Ovary (tissue), 9 donors: ENCODE results near the gene ADRM1. TPM values are rescaled to one million over a fixed set of nuclear protein-coding genes. Genes with fewer than 3 reads are reported as not detected.
A peak's percentile ranks its signal among the peaks of the same experiment; 100 is the strongest.

Experiments used
- DNase-seq, 5 donors: peaks; one replicate each; pipeline ENCODE4 v3.0.0-alpha.2; 2019 to 2020
- H3K27ac ChIP-seq, 2 donors: fragments of 200-600 bp; one replicate each; pipeline versions ENCODE4 v1.5.1 to v1.8.0; 2019 to 2022
- H3K27me3 ChIP-seq: fragments of 200-600 bp; one replicate; pipeline ENCODE4 v1.8.0; 2022
- H3K36me3 ChIP-seq: fragments of 200-600 bp; sonication (generic); one replicate; pipeline ENCODE4 v1.5.1; 2019
- H3K4me1 ChIP-seq: one replicate; pipeline ENCODE4 v1.8.1; 2013; ENCODE audit warnings: mild to moderate bottlenecking, moderate library complexity; ENCODE audit not compliant: insufficient read depth
- H3K4me3 ChIP-seq: fragments of 200-600 bp; sonication (generic); one replicate; pipeline ENCODE4 v1.5.1; 2017
- H3K9me3 ChIP-seq, 2 donors: fragments of 200-600 bp in 1 of 2; sonication (generic) in 1 of 2; one replicate each; pipeline versions ENCODE4 v1.5.1 to v1.8.1; 2013 to 2019; ENCODE audit warnings: mild to moderate bottlenecking in 1 of 2, moderate library complexity in 1 of 2
- EP300 ChIP-seq: sonication (generic); formaldehyde crosslinking; IDR thresholded peaks from one replicate; pipeline ENCODE4 v1.6.1; 2017; ENCODE audit warnings: antibody characterized with exemption
- POLR2A ChIP-seq: fragments of 450-650 bp; IDR thresholded peaks from one replicate; pipeline ENCODE4 v1.6.1; 2017; ENCODE audit warnings: antibody characterized with exemption, mild to moderate bottlenecking, moderate library complexity
- WGBS, 3 donors: extraction: QIAGEN DNeasy Blood & Tissue Kit in 1 of 3; methylation state at CpG; one replicate each; pipeline versions ENCODE4 v1.1.5 to v1.1.7; 2013 to 2017; 5-methylcytosine and 5-hydroxymethylcytosine counted together
- intact Hi-C, 4 donors: fragments of 100-400 bp; cut with DNase I; formaldehyde crosslinking; loops; one replicate each; pipeline versions ENCODE4 v1.11.0 to v1.15.1; 2022 to 2023
- polyA plus RNA-seq, 2 donors: library from polyadenylated mRNA; stranded (reverse); fragments of 200-250 nt in 1 of 2; fragments of 350-450 nt in 1 of 2; fragmentation: Illumina TruSeq in 1 of 2; extraction: RNeasy Lipid Tissue Mini Kit (QIAGEN cat#74804) in 1 of 2; gene quantifications; one replicate each; pipeline ENCODE4 v1.2.3, GENCODE V29; 2013 to 2014
- total RNA-seq, 7 donors: library from RNA; depleted of rRNA in 2 of 7; stranded (reverse); fragments of >200 nt in 2 of 7; fragmentation: NEBNext Ultra II Directional in 3 of 7; extraction: Animal tissue kit (Norgen Biotek cat#: 25700) in 3 of 7; gene quantifications; one replicate each; pipeline versions ENCODE4 v1.1.0 to v1.2.4, GENCODE V29; 2016 to 2023
- TF ChIP-seq, protein P1 (sequence below), 3 donors: fragments of 450-650 bp in 2 of 3; fragments of 200-600 bp in 1 of 3; IDR thresholded peaks; one replicate each; pipeline versions ENCODE4 v1.5.1 to v1.8.0; 2016 to 2022; ENCODE audit warnings: antibody characterized with exemption in 3 of 3, mild to moderate bottlenecking in 1 of 3
- donor health status: DM: no; HTN: no; CAD: no; lungs with moderate emphysema.
- donor health status: DM: no; HTN: no; CAD: no.
- donor health status: Bipolar disorder and iron deficiency.
- donor health status: DM: yes; HTN: yes; CAD: no.
- donor health status: DM: no; HTN: no; CAD: no.
- donor health status: DM: yes; HTN: yes; CAD: no.

ADRM1 gene
- total and polyA plus RNA-seq, 9 donors, result 7.8 to 109 (median 55.2) TPM

DNA sequence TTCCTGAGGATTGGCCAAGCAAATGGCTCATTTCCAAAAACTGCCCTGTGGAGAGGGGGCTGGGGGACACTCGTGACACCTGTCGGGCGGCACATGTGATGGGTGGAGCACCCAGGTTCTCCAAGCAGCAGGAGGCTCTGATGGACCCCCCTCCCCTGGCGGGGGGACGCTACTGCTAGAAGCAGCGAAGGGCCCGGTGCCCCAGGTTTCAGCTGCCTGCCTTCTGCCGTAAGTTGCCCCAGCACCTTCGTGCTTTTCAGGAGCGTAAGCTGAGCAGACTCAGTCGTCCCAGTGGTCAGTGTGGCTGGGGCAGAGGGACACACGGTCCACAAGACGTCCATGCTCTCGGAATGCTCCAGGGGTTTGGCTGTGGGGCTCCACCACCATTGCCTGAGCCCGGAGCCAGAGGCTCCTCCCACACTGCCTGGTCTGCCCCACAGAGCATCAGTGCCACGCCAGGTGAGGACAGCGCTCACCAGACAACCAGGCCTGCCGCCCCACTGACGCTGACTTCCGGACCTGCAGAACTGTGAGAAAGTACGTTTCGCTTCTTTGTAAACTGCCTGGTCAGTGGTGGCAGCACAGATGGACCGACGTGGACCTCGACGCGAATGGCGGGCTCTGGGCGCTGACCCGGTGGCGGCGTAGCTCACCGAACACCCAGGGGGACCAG lies 4.1 kb upstream of the ADRM1 start:
- DNase-seq, result no peak
- H3K4me1 ChIP-seq, result peaks cover 4% of the 10 kb centered on the region
- H3K36me3 ChIP-seq, result no peaks in the 10 kb centered on the region
- WGBS, 3 donors, result 84 to 88% (median 87%) methylated on average over 33 of the region's 33 CpGs
- intact Hi-C loops, result no loop called here
- H3K27ac ChIP-seq, result no peak overlapping the region
- no peak for TF ChIP-seq EP300
- no peaks in the 10 kb centered on the region for H3K27me3 ChIP-seq
- no peak overlapping the region for H3K4me3 ChIP-seq
- no peaks in the 10 kb centered on the region for H3K9me3 ChIP-seq

DNA sequence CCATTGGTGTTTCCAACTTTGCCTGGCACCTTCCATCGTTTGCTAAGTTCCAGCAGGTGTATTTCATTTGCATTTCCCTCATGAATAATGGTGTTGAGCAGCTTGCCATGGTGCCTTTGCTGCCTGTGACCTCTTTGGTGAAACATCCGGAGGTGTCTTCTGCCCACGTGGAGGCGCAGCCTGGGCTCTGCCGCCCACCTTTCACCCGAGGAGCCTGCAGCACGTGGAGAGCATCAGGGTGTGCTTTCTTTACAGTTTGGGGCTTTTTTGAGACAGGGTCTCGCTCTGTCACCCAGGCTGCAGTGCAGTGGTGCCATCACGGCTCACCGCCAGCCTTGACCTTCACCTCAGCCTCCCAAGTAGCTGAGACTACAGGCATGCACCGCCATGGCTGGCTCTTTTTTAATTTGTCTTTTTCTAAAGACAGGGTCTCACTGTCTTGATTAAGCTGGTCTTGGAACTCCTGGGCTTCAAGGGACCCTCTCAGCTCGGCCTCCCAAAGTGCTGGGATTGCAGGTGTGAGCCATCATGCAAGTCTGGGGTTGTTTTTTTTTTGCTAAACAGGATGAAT lies 3.0 kb upstream of the ADRM1 start:
- intact Hi-C loops, result loop anchor here in 3 of 4 donors (2.0 to 10.0 kb wide), 6 partner anchors 65 to 493 kb away; partner anchors contain the start of gene LAMA5 (in 1 of the 3)
- 52 to 66% (median 60%) methylated on average over 12 of the region's 12 CpGs for WGBS, 3 donors
- TF ChIP-seq, protein P1, sequence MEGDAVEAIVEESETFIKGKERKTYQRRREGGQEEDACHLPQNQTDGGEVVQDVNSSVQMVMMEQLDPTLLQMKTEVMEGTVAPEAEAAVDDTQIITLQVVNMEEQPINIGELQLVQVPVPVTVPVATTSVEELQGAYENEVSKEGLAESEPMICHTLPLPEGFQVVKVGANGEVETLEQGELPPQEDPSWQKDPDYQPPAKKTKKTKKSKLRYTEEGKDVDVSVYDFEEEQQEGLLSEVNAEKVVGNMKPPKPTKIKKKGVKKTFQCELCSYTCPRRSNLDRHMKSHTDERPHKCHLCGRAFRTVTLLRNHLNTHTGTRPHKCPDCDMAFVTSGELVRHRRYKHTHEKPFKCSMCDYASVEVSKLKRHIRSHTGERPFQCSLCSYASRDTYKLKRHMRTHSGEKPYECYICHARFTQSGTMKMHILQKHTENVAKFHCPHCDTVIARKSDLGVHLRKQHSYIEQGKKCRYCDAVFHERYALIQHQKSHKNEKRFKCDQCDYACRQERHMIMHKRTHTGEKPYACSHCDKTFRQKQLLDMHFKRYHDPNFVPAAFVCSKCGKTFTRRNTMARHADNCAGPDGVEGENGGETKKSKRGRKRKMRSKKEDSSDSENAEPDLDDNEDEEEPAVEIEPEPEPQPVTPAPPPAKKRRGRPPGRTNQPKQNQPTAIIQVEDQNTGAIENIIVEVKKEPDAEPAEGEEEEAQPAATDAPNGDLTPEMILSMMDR (IDR thresholded peaks at IDR 0.05), result no peak
- TF ChIP-seq EP300 (no peak), POLR2A (no peak)

DNA sequence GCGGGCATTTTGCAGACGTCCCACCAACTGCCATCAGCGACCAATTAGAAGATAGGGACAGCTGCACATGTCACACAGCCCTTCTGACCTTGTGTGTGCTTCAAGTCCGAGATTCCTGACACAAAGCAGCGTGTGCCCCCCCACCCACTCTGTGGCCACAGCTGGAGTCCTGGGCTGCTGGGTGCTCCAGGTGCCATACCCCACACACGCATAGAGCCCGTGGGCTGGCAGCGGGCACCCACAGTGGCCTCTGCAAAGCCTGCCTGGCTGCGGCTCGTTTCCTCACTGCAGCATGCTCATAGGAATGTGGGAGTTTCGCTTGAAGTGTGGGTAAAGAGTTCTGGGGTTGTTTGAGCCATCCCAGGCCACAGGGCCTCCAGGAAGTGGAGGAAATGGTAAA lies 2.5 kb upstream of the ADRM1 start:
- intact Hi-C loops, result loop anchor here in 3 of 4 donors (2.0 to 10.0 kb wide), 6 partner anchors 64 to 492 kb away; partner anchors contain the start of gene LAMA5 (in 1 of the 3)

More for the DNA sequence above, 3.0 kb upstream of the ADRM1 start:
- Histone ChIP-seq H3K36me3 (no peaks in the 10 kb centered on the region), H3K4me1 (peaks cover 11% of the 10 kb centered on the region), H3K27me3 (no peaks in the 10 kb centered on the region), H3K9me3 (no peaks in the 10 kb centered on the region), H3K27ac (no peak overlapping the region), H3K4me3 (no peak overlapping the region)
- DNase-seq, result no peak

DNA sequence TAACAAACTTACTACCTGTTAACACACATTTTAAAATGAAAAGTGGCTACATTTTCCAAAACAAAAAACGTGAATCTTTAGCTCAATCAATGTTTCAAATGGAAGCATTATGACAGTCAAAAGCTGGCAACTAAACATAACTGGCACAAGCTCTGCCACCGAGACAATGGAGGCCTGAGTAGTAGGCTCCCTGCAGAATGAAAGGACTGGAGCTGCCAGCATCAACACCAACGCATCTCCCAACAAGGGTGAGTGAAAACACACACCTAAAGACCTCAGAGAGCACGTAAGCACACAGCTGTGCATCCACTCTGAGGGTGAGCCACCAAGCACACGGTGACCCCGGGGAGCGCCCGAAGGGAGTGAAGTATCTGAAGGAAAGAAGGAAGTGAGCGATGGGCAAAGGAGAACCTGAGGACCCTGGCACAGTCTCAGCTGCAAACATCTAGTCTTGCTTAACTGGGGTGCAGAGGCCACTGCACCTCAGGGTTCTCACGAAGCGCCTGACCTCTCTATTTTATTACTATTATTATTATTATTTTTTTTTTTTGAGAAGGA lies 1.6 kb upstream of the ADRM1 start:
- Histone ChIP-seq H3K9me3 (no peaks in the 10 kb centered on the region), H3K36me3 (no peaks in the 10 kb centered on the region), H3K4me1 (peaks cover 11% of the 10 kb centered on the region), H3K27ac (no peak overlapping the region), H3K27me3 (no peaks in the 10 kb centered on the region), H3K4me3 (no peak overlapping the region)
- intact Hi-C loops, result loop anchor here in 3 of 4 donors (2.0 to 10.0 kb wide), 6 partner anchors 64 to 491 kb away; partner anchors contain the start of gene LAMA5 (in 1 of the 3)
- DNase-seq, result peak in 1 of 5 donors; percentile 39
- TF ChIP-seq POLR2A (no peak), EP300 (no peak)
- TF ChIP-seq, protein P1 (IDR thresholded peaks at IDR 0.05), result no peak
- WGBS, 3 donors, result 83 to 87% (median 83%) methylated on average over 11 of the region's 11 CpGs

More for the DNA sequence above, 2.5 kb upstream of the ADRM1 start:
- 66 to 79% (median 70%) methylated on average over 11 of the region's 11 CpGs for WGBS, 3 donors
- Histone ChIP-seq H3K4me1 (peaks cover 11% of the 10 kb centered on the region), H3K27ac (no peak overlapping the region), H3K9me3 (no peaks in the 10 kb centered on the region), H3K27me3 (no peaks in the 10 kb centered on the region), H3K36me3 (no peaks in the 10 kb centered on the region), H3K4me3 (no peak overlapping the region)
- no peak for TF ChIP-seq EP300
- TF ChIP-seq, protein P1 (IDR thresholded peaks at IDR 0.05), result no peak
- no peak for TF ChIP-seq POLR2A
- DNase-seq, result peak in 1 of 5 donors; percentile 37
